Measurements from ENCODE around the gene CGB8.

The CGB8 gene

DNA sequence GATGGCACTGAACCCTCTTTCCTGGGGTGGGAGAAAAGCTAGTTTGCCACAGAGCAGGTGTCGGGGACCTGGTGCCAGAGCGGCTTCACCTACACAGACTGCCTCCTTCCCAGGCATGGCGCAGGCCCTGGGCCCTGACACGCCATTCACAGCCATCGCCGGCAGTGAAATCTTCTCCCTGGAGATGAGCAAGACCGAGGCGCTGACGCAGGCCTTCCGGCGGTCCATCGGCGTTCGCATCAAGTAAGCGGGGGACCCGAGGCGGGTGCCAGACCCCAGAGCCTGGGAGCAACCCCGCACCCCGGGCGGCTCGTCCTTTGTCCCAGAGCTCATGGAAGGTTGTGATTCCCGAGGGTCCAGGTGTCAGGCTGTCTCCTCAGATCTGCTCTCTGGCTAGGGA, 42.0 kb downstream of the CGB8 start:
- no peak for DNase-seq (ENCODE audit: low read depth, low spot score)

DNA sequence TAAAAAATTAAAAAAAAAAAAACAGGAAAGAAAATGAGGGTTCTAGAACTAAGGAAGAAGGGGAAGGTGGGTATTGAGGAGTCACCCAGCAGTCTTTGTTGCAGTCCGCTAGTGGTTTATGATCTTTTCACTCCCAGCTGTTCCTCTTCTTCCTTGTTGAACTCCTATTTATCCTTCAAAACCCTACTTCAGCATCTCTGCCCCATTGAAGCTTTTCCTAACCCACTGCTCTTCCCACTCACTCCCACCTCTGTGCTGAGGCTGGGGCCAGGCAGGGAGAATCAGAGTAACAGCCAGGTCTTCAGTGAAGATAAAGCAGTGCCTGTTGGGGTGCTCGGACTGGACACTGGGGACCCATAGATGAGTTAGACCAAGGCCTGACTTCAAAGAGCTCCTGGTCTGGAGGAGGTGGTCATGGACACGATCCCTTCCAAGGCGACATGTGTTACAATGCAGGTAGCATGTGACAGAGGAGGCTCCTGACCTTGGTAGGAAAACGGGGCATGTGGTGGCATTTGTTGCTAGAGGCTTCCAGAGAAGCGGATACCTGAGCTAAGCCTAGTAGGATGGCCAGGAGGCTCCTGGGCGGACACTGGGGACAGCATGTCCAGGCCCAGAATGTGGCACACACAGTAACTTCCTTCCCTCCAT, 43.8 kb downstream of the CGB8 start:
- no peak for DNase-seq (ENCODE audit: low read depth, low spot score)

DNA sequence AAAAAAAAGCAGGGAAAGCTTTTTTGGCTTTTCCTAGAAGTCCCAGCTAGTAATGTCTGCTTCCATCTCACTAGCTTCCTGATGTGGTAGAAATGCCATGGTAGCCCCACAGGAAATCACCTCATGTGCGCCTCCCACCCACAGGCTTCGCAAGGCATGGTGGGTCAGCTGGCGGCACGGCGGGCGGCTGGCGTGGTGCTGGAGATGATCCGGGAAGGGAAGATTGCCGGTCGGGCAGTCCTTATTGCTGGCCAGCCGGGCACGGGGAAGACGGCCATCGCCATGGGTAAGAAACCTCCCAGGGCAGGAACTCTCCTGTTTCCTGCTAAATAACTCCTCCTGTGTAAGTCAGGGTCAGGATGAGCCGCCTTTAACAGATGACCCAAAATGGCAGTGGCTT, 44.8 kb downstream of the CGB8 start:
- no peak for DNase-seq (ENCODE audit: low read depth, low spot score)

DNA sequence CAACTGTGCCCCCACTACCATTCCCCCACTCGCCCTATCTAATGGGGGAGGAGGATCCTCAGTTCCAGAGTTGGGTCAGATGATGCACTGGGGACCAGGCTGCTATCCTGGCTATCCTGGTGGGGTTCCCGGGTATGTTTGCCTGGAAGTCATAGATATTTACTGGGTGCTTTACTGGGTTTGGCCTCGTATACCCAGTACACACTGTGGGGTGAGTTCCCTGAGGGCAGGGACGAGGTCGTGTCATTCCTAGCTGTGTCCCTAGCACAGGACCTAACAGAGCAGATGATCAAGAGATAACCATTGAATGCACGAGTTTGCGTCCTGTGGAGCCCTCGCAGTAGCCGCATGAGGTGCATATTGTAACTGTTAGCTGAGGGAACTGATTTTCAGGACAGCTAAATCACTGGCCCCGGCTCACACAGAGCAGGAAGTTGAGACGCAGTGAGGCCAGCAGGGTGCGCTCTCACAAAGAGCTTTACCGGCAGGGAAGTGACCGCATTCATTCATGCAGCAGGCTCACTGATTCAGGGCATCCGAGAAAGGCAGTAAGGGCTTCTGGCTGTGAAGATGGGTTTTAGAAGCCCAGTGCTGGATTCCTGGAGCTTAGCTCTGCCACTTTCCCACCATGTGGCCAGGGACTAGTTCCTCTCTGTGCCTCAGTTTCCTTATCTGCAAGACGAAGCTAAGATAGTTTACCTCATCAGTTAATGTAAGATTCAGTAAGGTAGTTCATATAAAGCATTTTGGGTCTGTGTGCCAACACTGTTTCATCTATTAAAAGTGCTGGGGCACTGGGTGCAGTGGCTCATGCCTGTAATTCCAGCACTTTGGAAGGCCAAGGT, 49.2 kb downstream of the CGB8 start:
- no peak for DNase-seq (ENCODE audit: low read depth, low spot score)

DNA sequence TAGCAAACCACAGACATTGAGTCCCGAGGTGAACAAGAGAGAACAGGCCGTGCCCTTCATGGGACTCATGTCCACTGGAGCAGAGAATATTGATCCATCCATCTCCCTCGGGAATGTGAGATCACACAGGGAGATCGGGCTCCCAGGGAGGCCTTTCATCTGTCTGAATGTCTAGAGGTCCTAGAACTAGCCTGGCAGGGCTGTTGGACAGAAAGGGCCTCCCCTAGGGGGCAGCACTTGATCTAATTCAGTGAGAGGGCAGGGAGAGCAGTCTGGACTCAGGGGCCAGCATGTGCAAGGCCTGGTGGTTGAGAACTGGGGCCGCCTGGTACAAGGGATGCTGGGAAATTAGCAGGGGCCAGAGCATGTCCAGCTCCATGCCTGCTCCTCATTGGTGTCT, 50.9 kb downstream of the CGB8 start:
- DNase-seq (ENCODE audit: low read depth, low spot score), result no peak

Measured in brain pericyte (primary cell).